HEK293 (cell line): ENCODE results near the gene FILIP1L.

Experiments used
- CTCF ChIA-PET: fragments of 350-600 bp; formaldehyde crosslinking; extraction: SDS; loops from one replicate; lab custom pipeline; 2021; ENCODE audit warnings: antibody characterized with exemption; lab: Yijun Ruan, JAX
- POLR2A ChIA-PET: fragments of 300-600 bp; formaldehyde crosslinking; extraction: SDS; loops from one replicate; lab custom pipeline; 2020; ENCODE audit warnings: antibody characterized with exemption, inconsistent platforms; lab: Yijun Ruan, JAX
- H3K27ac ChIP-seq: fragments of 200-500 bp; sonication (Bioruptor generic); 2 replicates; pipeline ENCODE4 v1.5.1; 2014; ENCODE audit warnings: low read depth, low read length, control low read depth, inconsistent platforms; ENCODE audit errors: extremely low read depth
- H3K36me3 ChIP-seq, 2 experiments: fragments of 200-500 bp in 1 of 2; sonication (Bioruptor generic) in 1 of 2; 1 replicate in 1 of 2; 2 replicates in 1 of 2; pipeline ENCODE4 v1.5.1; 2014 to 2017; ENCODE audit warnings: inconsistent platforms in 2 of 2, low read length in 2 of 2; ENCODE audit not compliant: control insufficient read depth in 2 of 2, insufficient read depth in 1 of 2
- H3K4me1 ChIP-seq: fragments of 200-500 bp; sonication (Bioruptor generic); 2 replicates; pipeline ENCODE4 v1.5.1; 2014; ENCODE audit warnings: mild to moderate bottlenecking, low read length, inconsistent platforms; ENCODE audit not compliant: control insufficient read depth, insufficient read depth
- H3K4me3 ChIP-seq: 2 replicates; pipeline ENCODE4 v1.5.1; 2011; ENCODE audit warnings: low read depth, mild to moderate bottlenecking, control low read depth, low read length, moderate library complexity
- H3K9me3 ChIP-seq: fragments of 200-500 bp; sonication (Bioruptor generic); 2 replicates; pipeline ENCODE4 v1.5.1; 2014; ENCODE audit warnings: low read depth, low read length, inconsistent platforms; ENCODE audit not compliant: control insufficient read depth, insufficient read depth
- BCL11B ChIP-seq: fragments of 450-650 bp; formaldehyde crosslinking; IDR thresholded peaks from 2 replicates; pipeline ENCODE4 v1.5.1; 2016; ENCODE audit warnings: low read depth, missing biosample characterization, missing genetic modification characterization
- GFI1B ChIP-seq: fragments of 450-650 bp; formaldehyde crosslinking; IDR thresholded peaks from 2 replicates; pipeline ENCODE4 v1.5.1; 2016; ENCODE audit warnings: missing biosample characterization, missing genetic modification characterization
- KLF7 ChIP-seq: fragments of 450-650 bp; formaldehyde crosslinking; IDR thresholded peaks from 2 replicates; pipeline ENCODE4 v1.5.1; 2016; ENCODE audit warnings: missing biosample characterization, missing genetic modification characterization, borderline replicate concordance
- PBX3 ChIP-seq: sonication (generic); formaldehyde crosslinking; IDR thresholded peaks from 2 replicates; pipeline ENCODE4 v1.8.1; 2022; ENCODE audit warnings: mild to moderate bottlenecking, moderate library complexity, missing genetic modification reagents
- REST ChIP-seq: fragments of 450-650 bp; formaldehyde crosslinking; IDR thresholded peaks from 2 replicates; pipeline ENCODE4 v1.5.1; 2016; ENCODE audit warnings: missing biosample characterization, missing genetic modification characterization
- SALL2 ChIP-seq: fragments of 450-650 bp; formaldehyde crosslinking; IDR thresholded peaks from 2 replicates; pipeline ENCODE4 v1.5.0; 2017; ENCODE audit warnings: missing biosample characterization, mild to moderate bottlenecking, missing genetic modification characterization, borderline replicate concordance
- TSHZ1 ChIP-seq: fragments of 450-650 bp; formaldehyde crosslinking; IDR thresholded peaks from 2 replicates; pipeline ENCODE4 v1.5.1; 2016; ENCODE audit warnings: missing biosample characterization, missing genetic modification characterization, borderline replicate concordance
- ZBTB17 ChIP-seq: fragments of 450-650 bp; formaldehyde crosslinking; IDR thresholded peaks from 2 replicates; pipeline ENCODE4 v1.5.1; 2016; ENCODE audit warnings: missing biosample characterization, missing genetic modification characterization
- ZNF10 ChIP-seq: fragments of 450-650 bp; formaldehyde crosslinking; IDR thresholded peaks from 2 replicates; pipeline ENCODE4 v1.5.1; 2017; ENCODE audit warnings: missing biosample characterization, missing genetic modification characterization
- ZNF148 ChIP-seq: fragments of 450-650 bp; formaldehyde crosslinking; IDR thresholded peaks from 2 replicates; pipeline ENCODE4 v1.5.0; 2017; ENCODE audit warnings: missing biosample characterization, missing genetic modification characterization, borderline replicate concordance
- ZNF2 ChIP-seq: fragments of 450-650 bp; formaldehyde crosslinking; IDR thresholded peaks from 2 replicates; pipeline ENCODE4 v1.5.1; 2016; ENCODE audit warnings: missing biosample characterization, missing genetic modification characterization
- ZNF280C ChIP-seq: fragments of 450-650 bp; formaldehyde crosslinking; IDR thresholded peaks from 2 replicates; pipeline ENCODE4 v1.5.1; 2016; ENCODE audit warnings: missing biosample characterization, missing genetic modification characterization
- ZNF292 ChIP-seq: fragments of 450-650 bp; formaldehyde crosslinking; IDR thresholded peaks from 2 replicates; pipeline ENCODE4 v1.5.1; 2016; ENCODE audit warnings: low read depth, missing biosample characterization, missing genetic modification characterization, borderline replicate concordance
- ZNF404 ChIP-seq: fragments of 450-650 bp; formaldehyde crosslinking; IDR thresholded peaks from 2 replicates; pipeline ENCODE4 v1.5.1; 2017; ENCODE audit warnings: missing biosample characterization, missing genetic modification characterization
- ZNF560 ChIP-seq: fragments of 450-650 bp; formaldehyde crosslinking; IDR thresholded peaks from 2 replicates; pipeline ENCODE4 v1.5.1; 2017; ENCODE audit warnings: missing biosample characterization, missing genetic modification characterization, borderline replicate concordance
- ZNF571 ChIP-seq: fragments of 450-650 bp; formaldehyde crosslinking; IDR thresholded peaks from 2 replicates; pipeline ENCODE4 v1.5.0; 2017; ENCODE audit warnings: missing biosample characterization, missing genetic modification characterization
- ZNF580 ChIP-seq: fragments of 450-650 bp; formaldehyde crosslinking; IDR thresholded peaks from 2 replicates; pipeline ENCODE4 v1.5.1; 2016; ENCODE audit warnings: missing biosample characterization, missing genetic modification characterization
- ZNF660 ChIP-seq: fragments of 450-650 bp; IDR thresholded peaks from 2 replicates; pipeline ENCODE4 v1.5.1; 2018; ENCODE audit warnings: missing biosample characterization, mild to moderate bottlenecking, missing genetic modification characterization
- ZNF670 ChIP-seq: fragments of 450-650 bp; formaldehyde crosslinking; IDR thresholded peaks from 2 replicates; pipeline ENCODE4 v1.5.1; 2016; ENCODE audit warnings: missing biosample characterization, missing genetic modification characterization, low read depth
- ZNF843 ChIP-seq: fragments of 450-650 bp; formaldehyde crosslinking; IDR thresholded peaks from 2 replicates; pipeline ENCODE4 v1.5.1; 2016; ENCODE audit warnings: missing biosample characterization, missing genetic modification characterization
- ZSCAN23 ChIP-seq: fragments of 450-650 bp; formaldehyde crosslinking; IDR thresholded peaks from 2 replicates; pipeline ENCODE4 v1.5.1; 2016; ENCODE audit warnings: missing biosample characterization, missing genetic modification characterization
- ZSCAN30 ChIP-seq: fragments of 450-650 bp; IDR thresholded peaks from 2 replicates; pipeline ENCODE4 v1.5.1; 2018; ENCODE audit warnings: missing biosample characterization, mild to moderate bottlenecking, missing genetic modification characterization, moderate library complexity

Gene FILIP1L

GRCh38 chr3:100122321-100122720, 8.0 kb upstream of the FILIP1L start:
- no peak overlapping the region for H3K4me3 ChIP-seq
- ChIA-PET POLR2A (no interaction called here), CTCF (no interaction called here)
- TF ChIP-seq BCL11B, result no peak
- TF ChIP-seq ZNF2 (tag by site-specific recombination), result no peak
- no peak for TF ChIP-seq SALL2 (tag by site-specific recombination)
- TF ChIP-seq ZSCAN23 (tag by site-specific recombination), result no peak
- TF ChIP-seq ZNF404 (tag by site-specific recombination), result no peak
- TF ChIP-seq ZNF10 (tag by site-specific recombination), result no peak
- TF ChIP-seq KLF7 (tag by site-specific recombination), result no peak
- TF ChIP-seq ZNF670 (tag by site-specific recombination), result no peak
- no peak overlapping the region for H3K27ac ChIP-seq
- H3K36me3 ChIP-seq, result no peaks in the 10 kb centered on the region
- no peaks in the 10 kb centered on the region for H3K9me3 ChIP-seq
- no peaks in the 10 kb centered on the region; the same call in 1 of the 2 replicates for H3K4me1 ChIP-seq

- no peak overlapping the region for H3K4me3 ChIP-seq
- ChIA-PET POLR2A (no interaction called here), CTCF (no interaction called here)
- H3K4me1 ChIP-seq, result no peaks in the 10 kb centered on the region; the same call in 1 of the 2 replicates
- no peaks in the 10 kb centered on the region for H3K9me3 ChIP-seq
- H3K27ac ChIP-seq, result no peak overlapping the region
- H3K36me3 ChIP-seq, result no peaks in the 10 kb centered on the region
- TF ChIP-seq ZNF292 (tag by site-specific recombination), result no peak
- TF ChIP-seq ZNF843, result no peak
- TF ChIP-seq ZNF580 (tag by site-specific recombination), result no peak
- TF ChIP-seq ZNF280C (tag by site-specific recombination), result no peak
- no peak for TF ChIP-seq ZNF660 (tag by site-specific recombination)
- TF ChIP-seq ZBTB17 (tag by site-specific recombination), result no peak
- TF ChIP-seq REST (tag by site-specific recombination), result no peak
- TF ChIP-seq PBX3 (CRISPR knock-in tag), result no peak
- TF ChIP-seq ZNF148 (tag by site-specific recombination), result no peak
- TF ChIP-seq ZSCAN30, result no peak
- TF ChIP-seq ZNF560, result no peak
- no peak for TF ChIP-seq TSHZ1 (tag by site-specific recombination)
- no peak for TF ChIP-seq GFI1B
- no peak for TF ChIP-seq ZNF571 (tag by site-specific recombination)
Measured at GRCh38 chr3:100120693-100121092, 6.4 kb upstream of the FILIP1L start.
